Fibroblast of peridontal ligament (primary cell): ENCODE results near the gene PLA2G4A.

ENCODE experiments used
- DNase-seq: peaks from one replicate; pipeline ENCODE4 v3.0.0-alpha.2; 2010; ENCODE audit errors: extremely low read depth

The PLA2G4A gene

GRCh38 chr1:186831168-186831567, 2.4 kb downstream of the PLA2G4A start:
- DNase-seq = no peak

- DNase-seq = no peak
These were observed 5.7 kb downstream of the PLA2G4A start for GRCh38 chr1:186834399-186834958.

GRCh38 chr1:186835448-186835847, 6.7 kb downstream of the PLA2G4A start:
- DNase-seq = no peak

- no peak for DNase-seq
These were observed 9.1 kb downstream of the PLA2G4A start for GRCh38 chr1:186837806-186838205.

GRCh38 chr1:186838380-186839040, 9.8 kb downstream of the PLA2G4A start:
- DNase-seq = no peak

- peak; percentile 14 for DNase-seq
These were observed 10.3 kb downstream of the PLA2G4A start for GRCh38 chr1:186839041-186839400.

GRCh38 chr1:186841599-186841998, 12.8 kb downstream of the PLA2G4A start:
- peak; percentile 9 for DNase-seq

- DNase-seq = no peak
These were observed 13.8 kb downstream of the PLA2G4A start for GRCh38 chr1:186842547-186842946.

- DNase-seq = no peak
These were observed 14.5 kb downstream of the PLA2G4A start for GRCh38 chr1:186843226-186843625.

GRCh38 chr1:186843931-186844330, 15.2 kb downstream of the PLA2G4A start:
- no peak for DNase-seq

GRCh38 chr1:186845576-186846210, 16.9 kb downstream of the PLA2G4A start:
- peak; percentile 78 for DNase-seq

GRCh38 chr1:186848509-186849130, 19.9 kb downstream of the PLA2G4A start:
- no peak for DNase-seq

GRCh38 chr1:186849271-186849671, 20.5 kb downstream of the PLA2G4A start:
- DNase-seq = no peak

- DNase-seq = peak; percentile 73
These were observed 21.1 kb downstream of the PLA2G4A start for GRCh38 chr1:186849826-186850225.

GRCh38 chr1:186854102-186854501, 25.4 kb downstream of the PLA2G4A start:
- DNase-seq = no peak

- peak; percentile 42 for DNase-seq
These were observed 30.2 kb downstream of the PLA2G4A start for GRCh38 chr1:186858923-186859322.

- no peak for DNase-seq
These were observed 31.2 kb downstream of the PLA2G4A start for GRCh38 chr1:186859995-186860394.

- DNase-seq = peak; percentile 88
These were observed 35.5 kb downstream of the PLA2G4A start for GRCh38 chr1:186864296-186864695.

- no peak for DNase-seq
These were observed 36.5 kb downstream of the PLA2G4A start for GRCh38 chr1:186865253-186865652.

GRCh38 chr1:186865857-186866256, 37.1 kb downstream of the PLA2G4A start:
- no peak for DNase-seq

GRCh38 chr1:186869526-186870228, 40.9 kb downstream of the PLA2G4A start:
- DNase-seq = no peak

GRCh38 chr1:186871784-186872183, 43.0 kb downstream of the PLA2G4A start:
- DNase-seq = no peak
